ENCODE measurements around the gene PDE2A.
A peak's percentile ranks its signal among the peaks of the same experiment; 100 is the strongest.

Gene PDE2A

GRCh38 chr11:72704028-72704782 lies 30.0 kb upstream of the PDE2A start:
- DNase-seq, result no peak

GRCh38 chr11:72703267-72704008 lies 29.2 kb upstream of the PDE2A start:
- no peak for DNase-seq

- no peak for DNase-seq
Measured at GRCh38 chr11:72702577-72703241, 28.5 kb upstream of the PDE2A start.

- no peak for DNase-seq
Measured at GRCh38 chr11:72702096-72702495, 27.9 kb upstream of the PDE2A start.

- DNase-seq, result no peak
Measured at GRCh38 chr11:72701466-72701865, 27.2 kb upstream of the PDE2A start.

- DNase-seq, result no peak
Measured at GRCh38 chr11:72700146-72700545, 25.9 kb upstream of the PDE2A start.

GRCh38 chr11:72697814-72698213 lies 23.6 kb upstream of the PDE2A start:
- no peak for DNase-seq

- peak; percentile 28 for DNase-seq
Measured at GRCh38 chr11:72696866-72697700, 22.9 kb upstream of the PDE2A start.

- no peak for DNase-seq
Measured at GRCh38 chr11:72695354-72695753, 21.1 kb upstream of the PDE2A start.

- no peak for DNase-seq
Measured at GRCh38 chr11:72693271-72693968, 19.2 kb upstream of the PDE2A start.

- no peak for DNase-seq
Measured at GRCh38 chr11:72692498-72693237, 18.4 kb upstream of the PDE2A start.

- DNase-seq, result no peak
Measured at GRCh38 chr11:72690166-72690565, 15.9 kb upstream of the PDE2A start.

GRCh38 chr11:72688929-72689328 lies 14.7 kb upstream of the PDE2A start:
- DNase-seq, result no peak

GRCh38 chr11:72688486-72688885 lies 14.3 kb upstream of the PDE2A start:
- no peak for DNase-seq

GRCh38 chr11:72687326-72687725 lies 13.1 kb upstream of the PDE2A start:
- DNase-seq, result no peak

- DNase-seq, result no peak
Measured at GRCh38 chr11:72686639-72687220, 12.5 kb upstream of the PDE2A start.

GRCh38 chr11:72685560-72686480 lies 11.6 kb upstream of the PDE2A start:
- DNase-seq, result peak; percentile 54

GRCh38 chr11:72684236-72684912 lies 10.2 kb upstream of the PDE2A start:
- DNase-seq, result peak; percentile 76

GRCh38 chr11:72683782-72684200 lies 9.6 kb upstream of the PDE2A start:
- peak; percentile 71 for DNase-seq
